IMR-90 (cell line): ENCODE results near the gene LMX1A.

ENCODE experiments used
- FOS ChIP-seq: fragments of 150-350 bp; IDR thresholded peaks from 2 replicates; pipeline ENCODE4 v1.6.1; 2016; ENCODE audit warnings: low read depth, low read length
- TF ChIP-seq, protein P1 (sequence below): conservative IDR thresholded peaks from 2 replicates; pipeline ENCODE4 v1.5.1; 2012; ENCODE audit warnings: mild to moderate bottlenecking, low read depth, low read length, improper control_type of control experiment
- TF ChIP-seq, protein P2 (sequence below): fragments of 150-350 bp; IDR thresholded peaks from 2 replicates; pipeline ENCODE4 v1.6.1; 2016; ENCODE audit warnings: low read depth, mild to moderate bottlenecking, low read length, moderate library complexity, borderline replicate concordance

DNA sequence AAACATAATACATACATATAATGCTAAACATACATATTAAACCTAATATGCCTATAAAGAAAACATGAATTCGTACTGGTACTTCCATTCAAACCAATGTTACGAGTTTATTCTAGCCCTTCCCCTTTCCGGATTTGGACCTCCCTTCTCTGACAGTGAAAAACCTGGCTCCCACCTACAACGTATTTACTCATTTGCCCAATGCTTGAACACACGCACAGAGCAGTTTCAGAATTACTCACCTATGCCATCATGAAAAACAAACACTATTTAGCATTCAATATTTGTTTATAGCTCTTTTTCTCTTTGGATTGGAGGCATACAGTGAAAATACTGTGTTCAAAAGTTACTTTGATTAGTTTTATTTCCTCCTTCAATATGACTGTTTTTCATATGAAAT lies 204.4 kb downstream of the LMX1A start:
- TF ChIP-seq, protein P1, sequence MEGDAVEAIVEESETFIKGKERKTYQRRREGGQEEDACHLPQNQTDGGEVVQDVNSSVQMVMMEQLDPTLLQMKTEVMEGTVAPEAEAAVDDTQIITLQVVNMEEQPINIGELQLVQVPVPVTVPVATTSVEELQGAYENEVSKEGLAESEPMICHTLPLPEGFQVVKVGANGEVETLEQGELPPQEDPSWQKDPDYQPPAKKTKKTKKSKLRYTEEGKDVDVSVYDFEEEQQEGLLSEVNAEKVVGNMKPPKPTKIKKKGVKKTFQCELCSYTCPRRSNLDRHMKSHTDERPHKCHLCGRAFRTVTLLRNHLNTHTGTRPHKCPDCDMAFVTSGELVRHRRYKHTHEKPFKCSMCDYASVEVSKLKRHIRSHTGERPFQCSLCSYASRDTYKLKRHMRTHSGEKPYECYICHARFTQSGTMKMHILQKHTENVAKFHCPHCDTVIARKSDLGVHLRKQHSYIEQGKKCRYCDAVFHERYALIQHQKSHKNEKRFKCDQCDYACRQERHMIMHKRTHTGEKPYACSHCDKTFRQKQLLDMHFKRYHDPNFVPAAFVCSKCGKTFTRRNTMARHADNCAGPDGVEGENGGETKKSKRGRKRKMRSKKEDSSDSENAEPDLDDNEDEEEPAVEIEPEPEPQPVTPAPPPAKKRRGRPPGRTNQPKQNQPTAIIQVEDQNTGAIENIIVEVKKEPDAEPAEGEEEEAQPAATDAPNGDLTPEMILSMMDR = no peak
- TF ChIP-seq FOS = no peak
- TF ChIP-seq, protein P2, sequence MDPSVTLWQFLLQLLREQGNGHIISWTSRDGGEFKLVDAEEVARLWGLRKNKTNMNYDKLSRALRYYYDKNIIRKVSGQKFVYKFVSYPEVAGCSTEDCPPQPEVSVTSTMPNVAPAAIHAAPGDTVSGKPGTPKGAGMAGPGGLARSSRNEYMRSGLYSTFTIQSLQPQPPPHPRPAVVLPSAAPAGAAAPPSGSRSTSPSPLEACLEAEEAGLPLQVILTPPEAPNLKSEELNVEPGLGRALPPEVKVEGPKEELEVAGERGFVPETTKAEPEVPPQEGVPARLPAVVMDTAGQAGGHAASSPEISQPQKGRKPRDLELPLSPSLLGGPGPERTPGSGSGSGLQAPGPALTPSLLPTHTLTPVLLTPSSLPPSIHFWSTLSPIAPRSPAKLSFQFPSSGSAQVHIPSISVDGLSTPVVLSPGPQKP = no peak
